Omental fat pad (tissue), 4 donors: ENCODE results near the gene TAB3. TPM values are rescaled to one million over a fixed set of nuclear protein-coding genes. Genes with fewer than 3 reads are reported as not detected.

Source experiments
- ATAC-seq: fragments of 150-250 bp; one replicate; pipeline ENCODE4 v1.9.1; 2016; ENCODE audit warnings: mild to moderate bottlenecking, moderate library complexity; ENCODE audit not compliant: low FRiP score
- DNase-seq: peaks from one replicate; pipeline ENCODE4 v3.0.0-alpha.2; 2019; ENCODE audit warnings: low spot score
- CTCF ChIP-seq, 3 donors: fragments of 450-650 bp; IDR thresholded peaks; one replicate each; pipeline ENCODE4 v1.5.1; 2016 to 2017; ENCODE audit warnings: antibody characterized with exemption in 3 of 3, mild to moderate bottlenecking in 3 of 3, moderate library complexity in 2 of 3
- total RNA-seq, 4 donors: library from RNA; depleted of rRNA; stranded (reverse); fragments of >200 nt; gene quantifications; one replicate each; pipeline ENCODE4 v1.1.0, GENCODE V29; 2016

Gene TAB3
- total RNA-seq, 4 donors from 2014 or later: 24.3 to 31.2 (median 27.9) TPM

- DNase-seq: no peak
- TF ChIP-seq CTCF (IDR thresholded peaks at IDR 0.05): no peak
- ATAC-seq: peak; percentile 81
Measured at GRCh38 chrX:30875957-30876356, 13.1 kb downstream of the TAB3 start.

- no peak for DNase-seq
- ATAC-seq: no peak
- no peak for TF ChIP-seq CTCF (IDR thresholded peaks at IDR 0.05)
Measured at GRCh38 chrX:30874851-30875250, 14.2 kb downstream of the TAB3 start.

- no peak for ATAC-seq
- no peak for DNase-seq
- TF ChIP-seq CTCF (IDR thresholded peaks at IDR 0.05): no peak
Measured at GRCh38 chrX:30870572-30870971, 18.5 kb downstream of the TAB3 start.

- no peak for TF ChIP-seq CTCF (IDR thresholded peaks at IDR 0.05)
- DNase-seq: no peak
- ATAC-seq: no peak
Measured at GRCh38 chrX:30865612-30866011, 23.4 kb downstream of the TAB3 start.

- no peak for TF ChIP-seq CTCF (IDR thresholded peaks at IDR 0.05)
- no peak for ATAC-seq
- no peak for DNase-seq
Measured at GRCh38 chrX:30865015-30865414, 24.0 kb downstream of the TAB3 start.

GRCh38 chrX:30864383-30864785 is 24.7 kb downstream of the TAB3 start:
- ATAC-seq (no peak), DNase-seq (no peak)
- TF ChIP-seq CTCF (IDR thresholded peaks at IDR 0.05): no peak

GRCh38 chrX:30863974-30864373 is 25.1 kb downstream of the TAB3 start:
- ATAC-seq: no peak
- no peak for TF ChIP-seq CTCF (IDR thresholded peaks at IDR 0.05)
- DNase-seq: no peak
